Urinary bladder (tissue), 4 donors: Measurements from ENCODE around the gene FAM78A. TPM values are rescaled to one million over a fixed set of nuclear protein-coding genes. Genes with fewer than 3 reads are reported as not detected.
"Not testable (repeated sequence)": the region's sequence is repeated elsewhere in the genome, so short reads cannot be mapped to it uniquely, and the experiment has no call there.

Experiments
- DNase-seq: peaks from one replicate; pipeline ENCODE4 v3.0.0-alpha.2; 2015; ENCODE audit errors: extremely low spot score
- H3K27ac ChIP-seq: one replicate; pipeline ENCODE4 v1.5.1; 2013; ENCODE audit warnings: low read depth, mild to moderate bottlenecking, moderate library complexity
- H3K36me3 ChIP-seq: one replicate; pipeline ENCODE4 v1.6.1; 2013; ENCODE audit warnings: mild to moderate bottlenecking, moderate library complexity; ENCODE audit not compliant: insufficient read depth
- H3K4me1 ChIP-seq: one replicate; pipeline ENCODE4 v1.6.1; 2013; ENCODE audit warnings: mild to moderate bottlenecking, moderate library complexity; ENCODE audit not compliant: insufficient read depth
- H3K4me3 ChIP-seq: one replicate; pipeline ENCODE4 v1.5.1; 2013; ENCODE audit warnings: low read depth, low read length
- WGBS: extraction: QIAGEN DNeasy Blood & Tissue Kit; methylation state at CpG from one replicate; pipeline ENCODE4 v1.1.7; 2013; 5-methylcytosine and 5-hydroxymethylcytosine counted together
- polyA plus RNA-seq: library from polyadenylated mRNA; stranded (reverse); fragments of 200-250 nt; gene quantifications from one replicate; pipeline ENCODE4 v1.2.3, GENCODE V29; 2013
- total RNA-seq: library from RNA; depleted of rRNA; stranded (reverse); fragments of >200 nt; gene quantifications from one replicate; pipeline ENCODE4 v1.2.3, GENCODE V29; 2014
- donor health status: healthy with polysubstance abuse.
- donor health status: healthy.

Gene FAM78A
- total and polyA plus RNA-seq, 2 donors = 1.9 to 3.1 TPM

DNA sequence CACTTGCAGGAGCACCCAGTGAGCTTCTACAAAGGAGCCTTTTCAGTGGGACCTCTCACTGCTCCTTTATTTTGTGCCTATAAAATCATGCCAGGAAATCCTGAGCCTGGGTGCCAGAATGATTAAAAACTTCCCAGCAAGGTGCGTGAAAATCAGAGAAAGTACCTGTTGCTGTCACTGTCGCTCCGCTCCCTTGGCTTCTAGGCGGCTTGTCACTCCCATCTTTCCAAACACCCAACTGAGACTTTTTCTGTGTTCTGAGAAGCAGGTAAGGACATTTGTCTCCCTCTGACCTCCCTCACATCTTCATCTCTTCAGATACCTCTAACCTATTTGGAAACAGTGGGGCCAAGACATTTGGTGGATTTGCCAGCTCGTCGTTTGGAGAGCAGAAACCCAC is 53.9 kb downstream of the FAM78A start:
- Histone ChIP-seq H3K36me3 (peaks cover 2% of the 10 kb centered on the region), H3K27ac (no peak overlapping the region), H3K4me3 (no peak overlapping the region), H3K4me1 (no peaks in the 10 kb centered on the region)
- WGBS = 94% methylated on average over 6 of the region's 6 CpGs
- no peak for DNase-seq

DNA sequence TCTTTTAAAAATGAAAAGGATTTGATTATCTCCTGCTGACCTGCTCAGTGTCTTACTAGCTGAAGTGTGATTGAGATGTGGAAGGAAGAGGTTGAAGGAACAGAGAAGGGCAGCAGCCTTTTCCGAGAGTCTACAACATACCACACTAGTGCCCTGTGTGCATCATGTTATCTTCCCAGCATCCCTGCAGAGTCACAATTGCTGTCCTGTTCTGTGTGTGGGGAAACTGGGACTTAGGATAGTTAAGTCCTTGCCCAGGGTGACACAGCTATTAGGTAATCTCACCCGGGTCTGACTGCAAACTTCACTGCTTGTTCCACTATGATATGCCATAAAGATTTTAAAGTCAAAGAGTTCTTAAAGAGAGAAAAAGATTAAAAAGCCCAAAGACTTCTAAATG is 55.8 kb downstream of the FAM78A start:
- DNase-seq = no peak
- no peak overlapping the region for H3K4me3 ChIP-seq
- H3K27ac ChIP-seq = no peak overlapping the region
- H3K4me1 ChIP-seq = no peaks in the 10 kb centered on the region
- peaks cover 2% of the 10 kb centered on the region for H3K36me3 ChIP-seq
- WGBS = 83% methylated on average over 2 of the region's 2 CpGs

DNA sequence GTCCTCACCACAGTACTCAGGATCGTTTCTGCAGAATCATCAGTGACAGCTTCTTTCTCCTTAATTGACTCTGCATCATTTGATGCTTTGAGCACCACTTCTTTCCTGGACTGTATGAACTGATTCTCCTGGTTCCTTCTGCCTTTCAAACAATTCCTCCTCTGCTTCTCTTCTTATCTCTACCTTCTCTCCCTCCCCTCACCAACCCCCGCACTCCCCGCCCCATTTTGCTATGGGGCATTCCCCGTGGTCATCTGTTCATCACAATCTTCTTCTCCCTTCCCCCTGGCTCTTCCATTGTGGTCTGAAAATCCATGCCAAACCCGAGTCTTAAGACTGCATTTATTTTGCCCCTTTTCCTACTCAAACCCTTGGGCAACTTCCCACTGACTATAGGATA is 57.9 kb downstream of the FAM78A start:
- 83% methylated on average over 5 of the region's 5 CpGs for WGBS
- H3K27ac ChIP-seq = no peak overlapping the region

DNA sequence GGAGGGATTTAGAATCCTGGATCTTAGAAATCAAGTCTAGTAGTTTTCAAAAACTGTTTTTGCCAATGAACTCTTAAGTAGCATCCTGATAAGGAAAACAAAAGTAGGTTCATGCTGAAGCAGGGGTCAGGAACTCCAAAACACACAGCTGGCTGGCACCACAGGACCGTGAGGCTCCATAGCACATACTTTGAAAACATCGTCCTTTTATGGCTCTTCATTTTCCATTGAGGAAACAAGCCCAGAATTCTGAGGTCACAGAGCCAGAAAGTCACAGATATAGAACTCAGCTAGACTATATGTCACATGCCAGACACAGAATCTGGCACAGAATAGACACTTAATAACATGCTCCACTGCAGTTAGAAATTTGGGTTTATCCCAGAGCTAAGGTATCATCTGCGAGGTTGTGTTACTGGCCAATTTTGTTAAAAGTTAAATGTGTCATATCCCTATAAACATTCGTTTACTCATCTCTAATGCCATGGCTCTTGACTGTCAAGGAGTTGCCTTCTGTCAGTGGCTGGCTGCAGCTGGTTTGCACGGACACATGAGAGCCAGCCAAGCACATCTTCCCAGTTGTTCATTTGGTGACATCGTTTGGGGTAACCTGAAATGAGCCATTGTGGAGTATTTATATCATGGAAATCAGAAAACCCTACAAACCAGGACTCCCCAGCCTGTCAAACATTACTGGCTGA is 58.8 kb downstream of the FAM78A start:
- DNase-seq = no peak
- Histone ChIP-seq H3K27ac (no peak overlapping the region), H3K36me3 (peaks cover 2% of the 10 kb centered on the region), H3K4me1 (no peaks in the 10 kb centered on the region), H3K4me3 (no peak overlapping the region)
- WGBS = 50% methylated on average over 6 of the region's 6 CpGs

More for the DNA sequence above, 57.9 kb downstream of the FAM78A start:
- H3K36me3 ChIP-seq = peaks cover 2% of the 10 kb centered on the region
- H3K4me1 ChIP-seq = no peaks in the 10 kb centered on the region
- H3K4me3 ChIP-seq = no peak overlapping the region
- DNase-seq = no peak

DNA sequence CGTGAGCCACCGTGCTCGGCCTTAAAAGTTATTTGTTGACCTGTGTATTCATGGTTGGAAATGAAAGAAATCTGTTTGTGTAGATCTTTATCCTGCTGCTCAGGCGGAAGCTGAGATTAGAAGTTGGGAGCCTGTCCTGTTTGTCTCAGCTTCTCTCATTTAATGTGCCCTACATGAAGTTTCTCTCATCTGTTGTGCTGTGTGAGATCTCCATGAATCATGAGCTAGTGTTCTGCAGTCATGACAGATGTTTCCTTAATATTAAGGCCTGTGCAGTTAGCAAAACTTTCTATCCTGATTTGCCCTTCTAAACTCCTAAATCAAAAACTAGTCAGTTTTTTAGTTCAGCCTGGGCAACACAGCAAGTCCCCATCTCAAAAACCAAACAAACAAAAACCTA is 59.5 kb downstream of the FAM78A start:
- Histone ChIP-seq H3K4me1 (no peaks in the 10 kb centered on the region), H3K27ac (no peak overlapping the region), H3K4me3 (no peak overlapping the region), H3K36me3 (peaks cover 2% of the 10 kb centered on the region)
- no peak for DNase-seq
- 76% methylated on average over 4 of the region's 4 CpGs for WGBS

DNA sequence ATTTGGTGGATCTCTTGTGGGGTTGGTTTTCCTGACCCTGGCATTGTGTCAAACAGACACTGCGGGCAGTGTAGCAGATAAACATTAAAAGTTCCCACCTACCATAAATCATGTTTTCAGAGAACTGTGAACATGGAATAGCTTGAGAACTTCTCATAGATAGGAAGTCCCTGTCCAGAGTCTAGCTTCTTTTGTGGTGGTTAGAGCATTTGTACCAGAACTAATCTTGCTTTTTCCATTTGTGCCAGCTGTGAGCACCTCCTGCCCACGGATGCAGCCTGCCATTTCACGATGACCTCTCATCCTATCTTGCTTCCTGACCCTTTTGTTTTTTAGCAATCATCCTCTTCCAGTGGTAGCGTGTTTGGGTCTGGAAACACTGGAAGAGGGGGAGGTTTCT is 61.4 kb downstream of the FAM78A start:
- Histone ChIP-seq H3K4me3 (no peak overlapping the region), H3K4me1 (no peaks in the 10 kb centered on the region), H3K27ac (no peak overlapping the region), H3K36me3 (peaks cover 2% of the 10 kb centered on the region)
- DNase-seq = no peak
- WGBS = 50% methylated on average over 4 of the region's 4 CpGs

DNA sequence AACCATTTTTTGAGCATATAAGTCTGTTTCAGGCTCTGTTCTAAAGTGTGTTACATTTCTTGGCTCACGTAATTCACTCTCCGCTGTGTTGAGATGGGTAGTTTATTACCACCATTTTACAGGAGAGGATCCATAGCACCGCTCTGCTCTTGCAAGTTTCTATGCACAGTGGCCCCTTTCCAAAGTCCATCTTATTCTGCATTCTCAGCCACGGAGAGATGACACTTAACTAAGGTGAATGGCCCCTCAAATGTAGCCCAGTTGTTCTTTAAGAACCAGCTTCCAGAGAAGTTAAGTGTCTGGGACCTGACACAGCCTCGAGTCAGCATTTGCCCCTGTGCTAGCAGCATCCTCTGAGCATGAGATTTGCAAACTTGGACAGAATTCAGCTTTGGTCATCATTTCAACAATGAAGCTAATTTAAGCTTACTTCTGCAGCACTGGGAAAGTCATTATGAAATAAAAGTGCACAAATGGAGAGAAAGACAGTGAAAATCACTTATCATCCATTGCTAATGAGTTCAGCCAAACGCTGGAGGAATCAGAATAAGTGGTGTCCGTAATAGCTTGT is 61.9 kb downstream of the FAM78A start:
- H3K4me1 ChIP-seq = no peaks in the 10 kb centered on the region
- H3K27ac ChIP-seq = no peak overlapping the region
- no peak overlapping the region for H3K4me3 ChIP-seq
- peaks cover 2% of the 10 kb centered on the region for H3K36me3 ChIP-seq
- WGBS = 44% methylated on average over 7 of the region's 7 CpGs
- no peak for DNase-seq

DNA sequence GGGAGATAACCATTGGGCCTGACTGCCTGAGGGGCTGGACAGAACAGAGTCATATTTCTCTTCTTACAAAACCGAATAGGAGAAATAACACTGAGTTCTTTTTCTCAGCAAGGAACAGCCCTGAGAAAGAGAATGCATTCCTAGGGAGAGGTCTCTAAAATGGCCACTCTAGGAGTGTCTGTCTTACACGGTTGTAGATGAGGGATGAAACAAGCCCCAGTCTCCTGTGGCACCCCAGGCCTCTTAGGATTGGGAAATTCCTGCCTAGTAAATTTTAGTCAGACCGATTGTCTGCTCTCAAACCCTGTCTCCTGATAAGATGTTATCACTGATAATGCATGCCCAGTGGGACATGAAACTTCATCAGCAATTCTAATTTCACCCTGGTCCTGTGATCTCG is 64.4 kb downstream of the FAM78A start:
- not testable (repeated sequence) for DNase-seq, H3K36me3 ChIP-seq, H3K4me1 ChIP-seq, H3K4me3 ChIP-seq, H3K27ac ChIP-seq
- 92% methylated on average over 4 of the region's 4 CpGs for WGBS

Other genes with a start within 250 kb of the FAM78A start
- 20.6 TPM for gene AIF1L, start 180.0 kb downstream of the FAM78A start, total RNA-seq
- gene AIF1L, start 180.0 kb downstream of the FAM78A start, polyA plus RNA-seq = 8.9 TPM
- gene NUP214, start 150.9 kb downstream of the FAM78A start, total RNA-seq = 23.5 TPM
- 18.2 TPM for gene NUP214, start 150.9 kb downstream of the FAM78A start, polyA plus RNA-seq
- 4.1 TPM for gene PLPP7, start 13.2 kb upstream of the FAM78A start, total RNA-seq
- gene PLPP7, start 13.2 kb upstream of the FAM78A start, polyA plus RNA-seq = 11.0 TPM
- gene PRRC2B, start 117.6 kb upstream of the FAM78A start, total RNA-seq = 78.7 TPM
- 82.3 TPM for gene PRRC2B, start 117.6 kb upstream of the FAM78A start, polyA plus RNA-seq
- gene POMT1, start 226.4 kb upstream of the FAM78A start, total RNA-seq = 20.1 TPM
- gene POMT1, start 226.4 kb upstream of the FAM78A start, polyA plus RNA-seq = 17.5 TPM